Epithelial cell of proximal tubule (primary cell): ENCODE data around the gene ASAP2. TPM values are rescaled to one million over a fixed set of nuclear protein-coding genes. Genes with fewer than 3 reads are reported as not detected.

ENCODE experiments used
- DNase-seq: peaks from one replicate; pipeline ENCODE4 v3.0.0-alpha.2; 2011; ENCODE audit warnings: low read depth
- H3K4me3 ChIP-seq: 2 replicates; pipeline ENCODE4 v1.5.1; 2011; ENCODE audit warnings: low read depth, mild to moderate bottlenecking, low read length
- CTCF ChIP-seq: conservative IDR thresholded peaks from 2 replicates; pipeline ENCODE4 v1.5.1; 2012; ENCODE audit warnings: low read depth, mild to moderate bottlenecking, low read length
- total RNA-seq: library from RNA; depleted of rRNA; stranded (reverse); fragments of >200 nt; gene quantifications from 2 replicates; pipeline ENCODE4 v1.2.3, GENCODE V29; 2015

ASAP2 gene
- total RNA-seq, 1 donor from 2014 or later = 33.0 TPM

GRCh38 chr2:9268301-9269080 is 61.9 kb downstream of the ASAP2 start:
- no peak for TF ChIP-seq CTCF
- H3K4me3 ChIP-seq = no peak overlapping the region
- no peak for DNase-seq

- DNase-seq = no peak
- no peak overlapping the region for H3K4me3 ChIP-seq
- no peak for TF ChIP-seq CTCF
Measured at GRCh38 chr2:9269295-9269694, 62.7 kb downstream of the ASAP2 start.

DNA sequence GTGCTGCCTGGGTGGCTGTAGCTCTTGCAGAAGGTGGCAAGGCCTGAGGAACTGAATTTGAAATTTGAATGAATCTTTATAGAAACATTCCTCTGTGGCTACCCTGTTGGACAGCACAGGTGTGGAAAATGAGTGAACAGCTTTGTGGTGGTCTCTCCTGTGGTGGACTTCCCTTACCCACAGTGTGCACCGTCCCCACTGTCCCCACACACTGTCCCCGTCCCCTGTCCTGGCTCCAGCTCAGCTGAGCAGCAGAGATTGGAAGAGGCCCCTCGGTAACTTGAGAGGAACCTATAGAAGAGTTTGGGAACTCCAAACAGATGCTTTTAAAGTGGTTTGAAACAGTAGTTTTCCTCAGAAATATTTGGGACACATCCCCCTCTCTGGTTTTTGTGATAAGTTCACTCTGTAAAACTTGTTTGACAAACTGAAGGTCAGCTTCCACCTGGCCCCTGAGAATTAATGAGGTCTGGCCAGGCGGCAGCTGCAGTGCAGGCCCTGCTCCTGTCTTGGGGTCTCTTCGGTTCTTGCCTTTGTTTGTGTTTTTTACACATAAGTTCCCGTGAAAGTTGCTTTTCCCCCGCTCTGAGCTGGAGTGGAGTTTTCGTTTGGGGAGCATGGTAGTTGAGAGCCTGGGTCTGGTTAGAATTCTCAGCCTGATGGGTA is 63.2 kb downstream of the ASAP2 start:
- TF ChIP-seq CTCF = no peak
- DNase-seq = no peak
- H3K4me3 ChIP-seq = no peak overlapping the region

DNA sequence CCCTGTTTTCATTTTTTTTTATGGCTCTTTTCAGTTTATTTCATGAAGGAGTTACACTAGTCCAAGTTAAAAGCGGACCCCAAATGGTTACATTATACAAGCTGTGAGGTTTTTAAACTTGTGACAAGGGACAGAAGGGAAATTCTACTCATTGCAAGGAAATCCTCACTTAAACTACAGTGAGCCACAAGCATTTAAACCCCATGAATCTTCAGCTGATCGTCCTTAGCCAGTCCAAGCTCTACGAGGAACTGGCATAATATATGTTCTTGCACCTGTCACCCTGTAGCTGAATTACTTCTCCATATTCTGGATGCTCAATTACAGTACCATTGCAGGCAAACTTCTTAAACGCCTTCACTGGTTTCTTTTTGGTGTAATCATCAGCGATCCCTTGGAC is 64.5 kb downstream of the ASAP2 start:
- DNase-seq = no peak
- no peak for TF ChIP-seq CTCF
- no peak overlapping the region for H3K4me3 ChIP-seq

DNA sequence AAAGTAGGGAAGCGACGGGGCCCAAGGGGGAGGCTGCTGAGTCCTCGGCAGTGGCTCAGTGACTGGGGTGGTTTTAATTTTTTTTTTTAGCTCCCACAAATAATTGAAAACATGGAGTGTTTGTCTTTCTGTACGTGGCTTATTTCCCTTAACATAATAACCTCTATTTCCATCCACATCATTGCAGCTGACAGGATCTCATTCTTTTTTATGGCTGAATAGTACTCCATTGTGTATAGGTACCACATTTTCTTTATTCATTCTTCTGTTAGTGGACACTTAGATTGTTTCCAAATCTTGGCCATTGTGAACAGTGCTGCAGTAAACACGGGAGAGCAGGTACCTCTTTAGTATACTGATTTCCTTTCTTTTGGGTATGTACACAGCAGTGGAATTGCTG is 65.1 kb downstream of the ASAP2 start:
- TF ChIP-seq CTCF = no peak
- H3K4me3 ChIP-seq = no peak overlapping the region
- no peak for DNase-seq

- no peak for TF ChIP-seq CTCF
- H3K4me3 ChIP-seq = no peak overlapping the region
- DNase-seq = no peak
Measured at GRCh38 chr2:9273486-9274130, 67.0 kb downstream of the ASAP2 start.
